ENCODE results near the gene GRID1. TPM values are rescaled to one million over a fixed set of nuclear protein-coding genes. Genes with fewer than 3 reads are reported as not detected.
"Not testable (repeated sequence)": the region's sequence is repeated elsewhere in the genome, so short reads cannot be mapped to it uniquely, and the experiment has no call there.

GRID1 gene
- total RNA-seq, 1 donor from 2014 or later, result 2.7 TPM

GRCh38 chr10:86038371-86038770 lies 328.2 kb downstream of the GRID1 start:
- DNase-seq (ENCODE audit: low spot score), result no peak

- no peak for DNase-seq (ENCODE audit: low spot score)
Observed at GRCh38 chr10:86037096-86037495, 329.5 kb downstream of the GRID1 start.

GRCh38 chr10:86036544-86036831 lies 330.1 kb downstream of the GRID1 start:
- no peak for DNase-seq (ENCODE audit: low spot score)

- no peak for DNase-seq (ENCODE audit: low spot score)
Observed at GRCh38 chr10:86035791-86036543, 330.6 kb downstream of the GRID1 start.

- no peak for DNase-seq (ENCODE audit: low spot score)
Observed at GRCh38 chr10:86034710-86035109, 331.9 kb downstream of the GRID1 start.

- DNase-seq (ENCODE audit: low spot score), result no peak
Observed at GRCh38 chr10:86033581-86033980, 333.0 kb downstream of the GRID1 start.

GRCh38 chr10:86032087-86032486 lies 334.5 kb downstream of the GRID1 start:
- DNase-seq (ENCODE audit: low spot score), result not testable (repeated sequence)

- no peak for DNase-seq (ENCODE audit: low spot score)
Observed at GRCh38 chr10:86030312-86030711, 336.3 kb downstream of the GRID1 start.

GRCh38 chr10:86027346-86027745 lies 339.2 kb downstream of the GRID1 start:
- no peak for DNase-seq (ENCODE audit: low spot score)

GRCh38 chr10:86025509-86025908 lies 341.1 kb downstream of the GRID1 start:
- no peak for DNase-seq (ENCODE audit: low spot score)

GRCh38 chr10:86024281-86025041 lies 342.1 kb downstream of the GRID1 start:
- no peak for DNase-seq (ENCODE audit: low spot score)

- no peak for DNase-seq (ENCODE audit: low spot score)
Observed at GRCh38 chr10:86023931-86024280, 342.7 kb downstream of the GRID1 start.

GRCh38 chr10:86023336-86023735 lies 343.3 kb downstream of the GRID1 start:
- DNase-seq (ENCODE audit: low spot score), result no peak

- DNase-seq (ENCODE audit: low spot score), result no peak
Observed at GRCh38 chr10:86022906-86023305, 343.7 kb downstream of the GRID1 start.

GRCh38 chr10:86020134-86020533 lies 346.5 kb downstream of the GRID1 start:
- DNase-seq (ENCODE audit: low spot score), result no peak

- DNase-seq (ENCODE audit: low spot score), result no peak
Observed at GRCh38 chr10:86019141-86019540, 347.5 kb downstream of the GRID1 start.

- DNase-seq (ENCODE audit: low spot score), result no peak
Observed at GRCh38 chr10:86018735-86019058, 347.9 kb downstream of the GRID1 start.

GRCh38 chr10:86017841-86018734 lies 348.5 kb downstream of the GRID1 start:
- no peak for DNase-seq (ENCODE audit: low spot score)

GRCh38 chr10:86013568-86013967 lies 353.0 kb downstream of the GRID1 start:
- no peak for DNase-seq (ENCODE audit: low spot score)

- no peak for DNase-seq (ENCODE audit: low spot score)
Observed at GRCh38 chr10:86007171-86007570, 359.4 kb downstream of the GRID1 start.

GRCh38 chr10:86004337-86004736 lies 362.3 kb downstream of the GRID1 start:
- no peak for DNase-seq (ENCODE audit: low spot score)

GRCh38 chr10:86003201-86003621 lies 363.4 kb downstream of the GRID1 start:
- no peak for DNase-seq (ENCODE audit: low spot score)

GRCh38 chr10:86001521-86001920 lies 365.1 kb downstream of the GRID1 start:
- DNase-seq (ENCODE audit: low spot score), result no peak

Measured in ureter (tissue), 1 donor.